ENCODE results near the gene SEMA6A. TPM values are rescaled to one million over a fixed set of nuclear protein-coding genes. Genes with fewer than 3 reads are reported as not detected.

The SEMA6A gene
- total RNA-seq, 1 experiment from 2014 or later = not detected

- no peak overlapping the region for H3K4me2 ChIP-seq (ENCODE audit: low read length)
- no peaks in the 10 kb centered on the region for H3F3A ChIP-seq (ENCODE audit: low read length, unreplicated experiment)
- no peaks in the 10 kb centered on the region for H3K36me3 ChIP-seq (ENCODE audit: low read depth, low read length)
- no TSS peak for BruUV-seq (replicated peaks)
- H3K27ac ChIP-seq (ENCODE audit: low read length) = no peak overlapping the region
- ChIA-PET CTCF (no interaction called here), POLR2A (ENCODE audit: unreplicated experiment) (no interaction called here)
- TF ChIP-seq CTCF (conservative IDR thresholded peaks at IDR 0.05; ENCODE audit: low read depth, low read length) = no peak
- TF ChIP-seq EZH2phosphoT487 (IDR thresholded peaks at IDR 0.05; ENCODE audit: borderline replicate concordance, low read length) = no peak
- no peak for TF ChIP-seq EZH2 (IDR thresholded peaks at IDR 0.05; ENCODE audit: low read length, unreplicated experiment)
- no peaks in the 10 kb centered on the region for H3K4me1 ChIP-seq (ENCODE audit: insufficient read depth, low read length)
- H3K79me2 ChIP-seq (ENCODE audit: low read length) = no peaks in the 10 kb centered on the region
- DNase-seq = no peak
- no peaks in the 10 kb centered on the region for H3K27me3 ChIP-seq (ENCODE audit: low read length)
- no peaks in the 10 kb centered on the region for H3K9me3 ChIP-seq (ENCODE audit: low read length)
- intact Hi-C loops (cut with micrococcal nuclease) = no loop called here
- no peaks in the 10 kb centered on the region for H3K9me2 ChIP-seq (replicated peaks; ENCODE audit: low read length)
- ATAC-seq = no peak
- no peak overlapping the region for H2AFZ ChIP-seq (ENCODE audit: low read length)
- H3K4me3 ChIP-seq (ENCODE audit: low read length) = no peak overlapping the region
- H4K20me1 ChIP-seq (ENCODE audit: low read length) = no peaks in the 10 kb centered on the region
- no peak overlapping the region for H3K9ac ChIP-seq (ENCODE audit: low read length)
These were observed 21.3 kb downstream of the SEMA6A start for GRCh38 chr5:116553366-116553765.

GRCh38 chr5:116550082-116550481 is 24.5 kb downstream of the SEMA6A start:
- no peak for DNase-seq
- POLR2A ChIA-PET (ENCODE audit: unreplicated experiment) = no interaction called here
- Histone ChIP-seq H3K4me2 (ENCODE audit: low read length) (no peak overlapping the region), H3K9ac (ENCODE audit: low read length) (no peak overlapping the region), H3K36me3 (ENCODE audit: low read depth, low read length) (no peaks in the 10 kb centered on the region; the same call in 1 of the 2 replicates), H3K4me1 (ENCODE audit: insufficient read depth, low read length) (no peaks in the 10 kb centered on the region), H3K79me2 (ENCODE audit: low read length) (no peaks in the 10 kb centered on the region), H3K27me3 (ENCODE audit: low read length) (no peaks in the 10 kb centered on the region), H3K27ac (ENCODE audit: low read length) (no peak overlapping the region), H3F3A (ENCODE audit: low read length, unreplicated experiment) (no peaks in the 10 kb centered on the region), H3K9me2 (replicated peaks; ENCODE audit: low read length) (no peaks in the 10 kb centered on the region), H3K4me3 (ENCODE audit: low read length) (no peak overlapping the region), H3K9me3 (ENCODE audit: low read length) (peaks cover 5% of the 10 kb centered on the region; the same call in 1 of the 2 replicates), H4K20me1 (ENCODE audit: low read length) (no peaks in the 10 kb centered on the region), H2AFZ (ENCODE audit: low read length) (no peak overlapping the region)
- BruUV-seq (replicated peaks) = no TSS peak
- intact Hi-C loops (cut with micrococcal nuclease) = no loop called here
- CTCF ChIA-PET = no interaction called here
- no peak for ATAC-seq
- TF ChIP-seq EZH2 (IDR thresholded peaks at IDR 0.05; ENCODE audit: low read length, unreplicated experiment) (no peak), EZH2phosphoT487 (IDR thresholded peaks at IDR 0.05; ENCODE audit: borderline replicate concordance, low read length) (no peak), CTCF (conservative IDR thresholded peaks at IDR 0.05; ENCODE audit: low read depth, low read length) (no peak)

GRCh38 chr5:116546743-116547124 is 27.9 kb downstream of the SEMA6A start:
- no TSS peak for BruUV-seq (replicated peaks)
- DNase-seq (no peak), ATAC-seq (no peak)
- Histone ChIP-seq H2AFZ (ENCODE audit: low read length) (no peak overlapping the region), H4K20me1 (ENCODE audit: low read length) (no peaks in the 10 kb centered on the region), H3K9me3 (ENCODE audit: low read length) (peaks cover 5% of the 10 kb centered on the region; the same call in 1 of the 2 replicates), H3K27ac (ENCODE audit: low read length) (no peak overlapping the region), H3K4me2 (ENCODE audit: low read length) (no peak overlapping the region), H3F3A (ENCODE audit: low read length, unreplicated experiment) (no peaks in the 10 kb centered on the region), H3K27me3 (ENCODE audit: low read length) (no peaks in the 10 kb centered on the region), H3K9me2 (replicated peaks; ENCODE audit: low read length) (no peaks in the 10 kb centered on the region), H3K79me2 (ENCODE audit: low read length) (no peaks in the 10 kb centered on the region), H3K36me3 (ENCODE audit: low read depth, low read length) (no peaks in the 10 kb centered on the region; the same call in 1 of the 2 replicates), H3K9ac (ENCODE audit: low read length) (no peak overlapping the region), H3K4me3 (ENCODE audit: low read length) (no peak overlapping the region), H3K4me1 (ENCODE audit: insufficient read depth, low read length) (peaks cover 6% of the 10 kb centered on the region; the same call in 1 of the 2 replicates)
- intact Hi-C loops (cut with micrococcal nuclease) = no loop called here
- ChIA-PET POLR2A (ENCODE audit: unreplicated experiment) (no interaction called here), CTCF (no interaction called here)
- TF ChIP-seq CTCF (conservative IDR thresholded peaks at IDR 0.05; ENCODE audit: low read depth, low read length) (no peak), EZH2 (IDR thresholded peaks at IDR 0.05; ENCODE audit: low read length, unreplicated experiment) (no peak), EZH2phosphoT487 (IDR thresholded peaks at IDR 0.05; ENCODE audit: borderline replicate concordance, low read length) (no peak)

Measured in PC-3 (cell line).